ENCODE results near the gene DYNC1LI2. TPM values are rescaled to one million over a fixed set of nuclear protein-coding genes. Genes with fewer than 3 reads are reported as not detected.

The DYNC1LI2 gene
- total RNA-seq, 1 experiment from 2014 or later: 92.7 TPM

- H3K36me3 ChIP-seq (ENCODE audit: low read depth): no peaks in the 10 kb centered on the region
- intact Hi-C loops (cut with micrococcal nuclease; ENCODE audit: unreplicated experiment): loop anchor here (2.0 kb wide), 1 partner anchor 90 kb away; no protein-coding TSS in a partner anchor
- POLR2A ChIA-PET (ENCODE audit: unreplicated experiment): no interaction called here
- H3K4me2 ChIP-seq: peak within 1 kb of the TSS; percentile 95
- H2AFZ ChIP-seq: peak within 1 kb of the TSS; percentile 96
- peaks cover 32% of the 10 kb centered on the region for H3K4me1 ChIP-seq (replicated peaks; ENCODE audit: insufficient read depth)
- peak within 1 kb of the TSS; percentile 30; the same call in 1 of the 2 replicates for H3K27ac ChIP-seq
- no peaks in the 10 kb centered on the region for H3K27me3 ChIP-seq (ENCODE audit: insufficient read depth, low read depth)
- CTCF ChIA-PET: interaction anchor here (0.7 kb wide), 1 partner anchor 133 kb away, joined by 6 read pairs; no protein-coding TSS in a partner anchor
- BruUV-seq (replicated peaks): TSS peak; percentile 51
- H4K20me1 ChIP-seq (ENCODE audit: insufficient read depth): peaks cover 10% of the 10 kb centered on the region; the same call in 1 of the 2 replicates
- H3F3A ChIP-seq (ENCODE audit: insufficient read depth, low read depth): peaks cover 8% of the 10 kb centered on the region; the same call in 1 of the 2 replicates
- H3K4me3 ChIP-seq: peak within 1 kb of the TSS; percentile 91
- peaks cover 40% of the 10 kb centered on the region for H3K79me2 ChIP-seq (ENCODE audit: low read depth)
- H3K9me2 ChIP-seq (ENCODE audit: insufficient read depth): no peaks in the 10 kb centered on the region
- DNase-seq: peak; percentile 62 to 90
- H3K9me3 ChIP-seq (ENCODE audit: insufficient read depth, low read depth): no peaks in the 10 kb centered on the region
- TF ChIP-seq CTCF (conservative IDR thresholded peaks at IDR 0.05) (no peak; the same call in 1 of the 2 replicates), EZH2 (IDR thresholded peaks at IDR 0.05; ENCODE audit: low read depth) (no peak)
These were observed 54.5 kb downstream of the DYNC1LI2 start, which contains the start of gene CMTM4 for GRCh38 chr16:66696669-66697630. TSS of gene CMTM4 (minus strand) at chr16:66696743. CDS start at chr16:66696525, 218 bp downstream.

GRCh38 chr16:66695935-66696668, 55.3 kb downstream of the DYNC1LI2 start:
- peak overlapping the region; percentile 76 for H2AFZ ChIP-seq
- BruUV-seq (replicated peaks): no TSS peak
- H3K27me3 ChIP-seq (ENCODE audit: insufficient read depth, low read depth): no peaks in the 10 kb centered on the region
- H3K79me2 ChIP-seq (ENCODE audit: low read depth): peaks cover 49% of the 10 kb centered on the region
- peaks cover 8% of the 10 kb centered on the region; the same call in 1 of the 2 replicates for H3F3A ChIP-seq (ENCODE audit: insufficient read depth, low read depth)
- no peak for TF ChIP-seq EZH2 (IDR thresholded peaks at IDR 0.05; ENCODE audit: low read depth)
- peak; percentile 54 to 59 for DNase-seq
- peak overlapping the region; percentile 87 for H3K4me2 ChIP-seq
- H3K4me1 ChIP-seq (replicated peaks; ENCODE audit: insufficient read depth): peaks cover 37% of the 10 kb centered on the region
- intact Hi-C loops (cut with micrococcal nuclease; ENCODE audit: unreplicated experiment): loop anchor here (2.0 kb wide), 1 partner anchor 89 kb away; no protein-coding TSS in a partner anchor
- no peaks in the 10 kb centered on the region for H3K9me3 ChIP-seq (ENCODE audit: insufficient read depth, low read depth)
- H3K9me2 ChIP-seq (ENCODE audit: insufficient read depth): no peaks in the 10 kb centered on the region
- H3K27ac ChIP-seq: peak overlapping the region; percentile 30; the same call in 1 of the 2 replicates
- ChIA-PET CTCF (interaction anchor here (0.6 to 1.3 kb wide), 3 partner anchors 33 to 175 kb away, joined by 3 to 4 read pairs (median 4); no protein-coding TSS in a partner anchor), POLR2A (ENCODE audit: unreplicated experiment) (interaction anchor here (0.7 kb wide), 1 partner anchor 36 kb away, joined by 3 read pairs; no protein-coding TSS in a partner anchor)
- H3K4me3 ChIP-seq: peak overlapping the region; percentile 66
- H4K20me1 ChIP-seq (ENCODE audit: insufficient read depth): peaks cover 10% of the 10 kb centered on the region; the same call in 1 of the 2 replicates
- H3K36me3 ChIP-seq (ENCODE audit: low read depth): no peaks in the 10 kb centered on the region

- Histone ChIP-seq H3K9me2 (ENCODE audit: insufficient read depth) (no peaks in the 10 kb centered on the region), H3K27ac (0 out of 2 replicates have a peak overlapping the region, but pooled peaks have one; percentile 30), H3K36me3 (ENCODE audit: low read depth) (no peaks in the 10 kb centered on the region), H3K79me2 (ENCODE audit: low read depth) (peaks cover 55% of the 10 kb centered on the region), H3K4me2 (peak overlapping the region; percentile 87), H3K4me1 (replicated peaks; ENCODE audit: insufficient read depth) (peaks cover 37% of the 10 kb centered on the region), H3K27me3 (ENCODE audit: insufficient read depth, low read depth) (no peaks in the 10 kb centered on the region), H4K20me1 (ENCODE audit: insufficient read depth) (peaks cover 10% of the 10 kb centered on the region; the same call in 1 of the 2 replicates), H2AFZ (peak overlapping the region; percentile 76), H3K9me3 (ENCODE audit: insufficient read depth, low read depth) (no peaks in the 10 kb centered on the region), H3F3A (ENCODE audit: insufficient read depth, low read depth) (peaks cover 8% of the 10 kb centered on the region; the same call in 1 of the 2 replicates), H3K4me3 (peak overlapping the region; percentile 66)
- intact Hi-C loops (cut with micrococcal nuclease; ENCODE audit: unreplicated experiment): no loop called here
- ChIA-PET POLR2A (ENCODE audit: unreplicated experiment) (interaction anchor here (0.7 kb wide), 1 partner anchor 35 kb away, joined by 3 read pairs; no protein-coding TSS in a partner anchor), CTCF (interaction anchor here (0.6 to 1.3 kb wide), 3 partner anchors 33 to 35 kb away, joined by 3 to 4 read pairs (median 3); no protein-coding TSS in a partner anchor)
- BruUV-seq (replicated peaks): TSS peak; percentile 51
- no peak for DNase-seq
- no peak for TF ChIP-seq EZH2 (IDR thresholded peaks at IDR 0.05; ENCODE audit: low read depth)
- no peak for TF ChIP-seq CTCF (conservative IDR thresholded peaks at IDR 0.05)
These were observed 55.9 kb downstream of the DYNC1LI2 start for GRCh38 chr16:66695471-66695934.

Measured in PC-9 (cell line).